ENCODE data around the gene FASTKD3.

FASTKD3 gene

DNA sequence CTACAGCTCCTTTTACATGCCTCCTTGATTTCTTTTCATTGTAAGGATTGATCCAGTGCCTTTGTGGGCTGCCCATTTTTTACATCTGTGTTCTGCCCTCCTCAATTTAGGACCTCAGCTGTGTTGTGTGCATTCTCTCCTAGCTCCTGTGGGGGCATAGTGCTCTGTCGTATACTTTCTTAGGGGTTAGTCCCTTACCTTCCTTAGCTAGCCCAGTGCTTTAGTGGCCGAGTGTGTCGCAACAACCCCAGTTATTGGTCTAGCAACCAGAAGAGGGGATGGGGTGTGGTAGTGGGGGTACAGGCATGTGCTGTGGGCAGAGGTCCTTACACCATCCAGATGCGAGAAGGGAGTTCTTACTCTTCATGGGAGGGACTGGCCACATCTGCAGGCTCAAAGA lies 12.3 kb upstream of the FASTKD3 start:
- no peak for DNase-seq

DNA sequence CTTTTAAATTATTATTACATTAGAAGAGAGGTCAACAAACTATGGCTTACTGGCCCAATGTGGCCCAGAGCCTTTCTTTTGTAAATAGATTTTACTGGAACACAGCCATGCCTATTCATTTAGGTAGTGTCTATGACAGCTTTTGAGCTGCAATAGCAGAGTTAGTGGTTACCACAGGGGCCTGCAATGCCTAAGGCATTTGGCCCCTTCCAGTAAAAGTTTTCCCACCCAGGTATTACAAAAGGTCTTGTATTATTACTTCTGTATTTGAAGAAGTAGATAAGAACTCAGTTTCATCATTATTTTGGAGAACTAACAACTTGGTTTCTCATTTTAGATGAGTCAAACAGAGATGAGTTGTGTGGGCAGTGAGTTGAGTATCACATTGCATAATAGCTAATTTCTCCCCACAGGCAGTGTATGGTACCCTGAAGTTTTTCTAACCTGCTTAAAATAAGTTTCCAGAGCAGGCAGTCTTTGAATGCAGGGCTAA lies 9.6 kb upstream of the FASTKD3 start:
- peak in 1 of 56 donors; percentile 26 for DNase-seq

DNA sequence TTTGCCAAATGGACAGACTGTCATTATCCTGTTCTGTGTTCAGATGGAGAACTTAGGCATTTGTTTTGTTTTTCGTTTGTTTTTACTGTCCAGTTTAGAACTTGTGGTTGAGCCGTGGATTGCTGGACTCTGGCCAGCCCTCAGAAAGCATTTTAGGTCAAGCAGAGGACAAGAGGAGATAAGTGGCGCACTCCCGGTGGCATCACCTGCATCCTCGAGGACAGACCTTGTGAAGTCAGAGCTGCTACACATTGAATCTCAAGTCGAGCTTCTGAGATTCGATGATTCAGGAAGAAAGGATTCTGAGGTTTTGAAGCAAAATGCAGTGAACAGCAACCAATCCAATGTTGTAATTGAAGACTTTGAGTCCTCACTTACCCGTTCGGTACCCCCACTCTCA lies 9.0 kb upstream of the FASTKD3 start:
- DNase-seq = no peak

DNA sequence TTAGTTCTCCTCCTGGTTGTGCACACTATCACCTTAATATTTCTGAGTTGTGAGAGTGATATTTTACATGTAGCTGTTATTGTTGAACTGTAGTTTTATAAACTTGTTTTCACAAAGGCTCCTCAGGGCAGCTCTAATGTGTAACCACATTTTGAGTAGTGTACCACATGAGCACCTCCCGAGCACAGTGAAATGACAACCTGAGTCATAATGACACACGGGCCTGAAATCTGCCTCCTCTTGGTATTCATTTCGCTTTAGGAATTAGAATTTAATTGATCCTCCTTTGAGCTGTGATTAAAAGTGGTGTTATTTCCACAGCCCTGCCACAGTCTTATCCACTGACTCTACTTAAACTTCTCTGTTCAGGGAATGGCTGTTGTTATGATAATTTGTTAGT lies 8.0 kb upstream of the FASTKD3 start:
- DNase-seq = peak in 9 of 56 donors; percentile 14 to 48 (median 30)

DNA sequence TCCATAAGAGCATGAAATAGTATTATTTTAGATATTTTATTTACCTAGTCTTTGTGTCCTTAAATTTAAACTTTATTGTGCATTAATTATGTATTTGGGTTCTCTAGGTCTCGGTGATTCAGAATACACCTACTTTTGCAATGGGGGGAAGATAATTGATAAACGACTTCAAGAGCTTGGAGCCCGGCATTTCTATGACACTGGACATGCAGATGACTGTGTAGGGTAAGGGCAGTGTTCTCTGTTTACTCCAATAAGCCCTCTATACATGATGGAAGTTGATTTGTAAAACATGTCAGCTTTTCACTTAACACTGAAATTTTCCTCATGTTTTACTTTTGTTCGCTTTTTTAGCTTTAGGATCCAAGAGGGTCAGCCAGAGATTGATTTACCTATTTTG lies 6.3 kb upstream of the FASTKD3 start:
- DNase-seq = no peak

DNA sequence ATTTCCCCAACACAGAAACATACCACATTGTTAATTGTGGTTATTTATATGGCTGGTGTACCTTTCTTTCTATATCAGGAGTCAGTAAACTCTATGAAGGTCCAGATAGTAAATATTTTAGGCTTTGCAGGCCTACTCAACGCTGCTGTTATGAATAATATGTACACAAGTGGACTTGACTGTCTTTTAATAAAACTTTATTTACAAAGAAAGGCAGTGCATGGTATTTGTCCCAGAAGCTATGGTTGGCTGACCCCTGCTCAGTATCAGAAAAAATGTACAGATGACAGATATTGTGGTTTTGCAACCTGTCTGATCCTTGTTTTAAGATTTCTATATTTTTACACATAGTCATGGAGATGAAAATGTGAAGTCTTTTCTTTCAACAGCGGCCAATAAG lies 5.8 kb upstream of the FASTKD3 start:
- DNase-seq = no peak

DNA sequence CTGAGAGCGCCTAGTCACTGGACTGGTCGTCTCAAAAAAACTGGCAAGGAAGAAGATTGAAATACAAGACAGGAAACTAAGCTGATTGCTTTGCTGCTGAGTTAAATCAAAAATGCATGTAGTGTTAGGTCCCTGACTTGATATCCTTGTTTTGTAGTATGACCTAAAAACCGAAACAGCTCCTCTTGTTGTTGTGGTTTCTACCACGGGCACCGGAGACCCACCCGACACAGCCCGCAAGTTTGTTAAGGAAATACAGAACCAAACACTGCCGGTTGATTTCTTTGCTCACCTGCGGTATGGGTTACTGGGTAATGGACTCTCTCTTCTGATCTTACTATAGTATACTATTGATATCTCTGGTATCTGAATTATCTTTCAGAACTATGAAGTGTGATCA lies 4.4 kb upstream of the FASTKD3 start:
- DNase-seq = no peak

DNA sequence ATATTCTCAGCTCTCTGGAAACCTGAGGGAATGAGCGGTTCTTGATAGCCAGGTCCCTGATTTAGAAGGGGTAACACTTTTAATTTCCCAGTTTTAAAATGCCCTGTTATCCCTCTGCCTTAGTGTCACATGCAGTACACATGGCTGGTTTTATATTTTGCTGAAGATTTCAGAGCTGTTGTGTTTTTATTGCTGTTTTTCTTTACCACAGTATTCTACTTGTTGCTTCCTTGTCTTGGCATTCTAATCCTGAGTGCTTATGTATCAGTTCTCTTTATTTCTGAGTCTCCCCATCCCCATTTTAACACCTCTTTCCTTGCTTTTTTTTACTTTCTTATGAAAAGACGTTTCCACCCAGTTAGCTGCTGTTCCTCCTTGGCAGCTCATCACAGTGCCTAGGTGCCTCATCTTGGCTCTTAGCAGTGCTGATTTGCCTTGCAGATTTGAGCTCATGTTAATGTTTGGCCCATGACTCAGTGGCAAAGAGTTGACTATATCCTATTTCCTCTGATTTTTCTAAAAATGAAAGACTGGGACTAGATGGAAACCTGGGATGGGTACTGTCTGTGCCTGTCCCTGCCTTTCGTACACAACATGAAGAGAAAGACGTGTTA lies 3.8 kb upstream of the FASTKD3 start:
- peak in 6 of 56 donors; percentile 36 to 54 (median 42) for DNase-seq

DNA sequence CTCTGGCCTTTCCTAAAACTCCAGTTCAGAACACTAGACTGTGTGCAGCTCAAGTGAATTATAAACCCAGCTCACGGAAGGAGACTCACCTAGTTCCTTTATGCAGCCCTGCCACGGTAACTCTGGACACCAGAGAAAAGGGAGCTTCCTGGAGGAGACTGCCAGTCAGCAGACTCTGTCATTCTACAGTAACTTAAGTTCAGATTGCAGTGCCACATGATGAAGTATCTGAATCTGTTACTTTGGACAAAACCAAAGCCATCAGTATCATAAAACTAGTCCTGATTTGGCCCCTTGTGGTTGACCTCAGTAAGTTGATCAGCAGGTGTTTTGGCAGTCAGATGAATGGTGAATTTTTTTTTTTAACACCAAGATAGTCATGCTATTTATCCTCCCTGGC lies 2.8 kb upstream of the FASTKD3 start:
- no peak for DNase-seq

DNA sequence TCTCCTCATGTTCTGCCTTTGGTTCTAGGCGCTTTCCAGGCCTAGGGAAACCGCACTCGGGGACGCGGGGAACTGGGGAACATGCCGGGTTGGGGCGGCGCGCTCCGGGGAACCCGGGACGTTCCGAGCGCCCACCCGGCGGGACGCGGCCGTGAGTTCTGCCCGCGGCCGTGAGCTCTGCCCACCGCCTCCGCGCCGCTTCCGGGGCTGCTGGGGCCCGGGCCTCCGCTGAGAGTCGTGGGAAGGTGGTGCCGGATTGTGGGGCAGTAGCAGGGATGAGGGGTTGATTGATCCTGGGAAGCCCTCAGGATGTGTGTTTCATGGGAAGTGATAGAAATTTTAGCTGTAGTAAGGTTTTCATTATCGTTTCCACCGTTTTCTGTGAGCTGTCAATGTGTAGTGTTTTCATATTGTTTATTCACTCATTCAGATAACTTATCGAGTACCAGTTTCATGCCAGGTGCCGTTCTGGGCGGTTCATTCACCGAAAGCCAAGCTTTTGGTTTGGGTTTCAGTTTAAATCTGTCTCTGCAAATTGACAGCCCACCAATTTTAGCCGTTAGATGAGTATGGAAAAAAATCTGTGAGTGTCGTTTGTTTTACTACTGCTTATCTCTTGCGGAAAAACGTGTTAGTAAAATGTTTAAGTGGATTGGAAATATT lies 774 bp upstream of the FASTKD3 start:
- no peak for DNase-seq

DNA sequence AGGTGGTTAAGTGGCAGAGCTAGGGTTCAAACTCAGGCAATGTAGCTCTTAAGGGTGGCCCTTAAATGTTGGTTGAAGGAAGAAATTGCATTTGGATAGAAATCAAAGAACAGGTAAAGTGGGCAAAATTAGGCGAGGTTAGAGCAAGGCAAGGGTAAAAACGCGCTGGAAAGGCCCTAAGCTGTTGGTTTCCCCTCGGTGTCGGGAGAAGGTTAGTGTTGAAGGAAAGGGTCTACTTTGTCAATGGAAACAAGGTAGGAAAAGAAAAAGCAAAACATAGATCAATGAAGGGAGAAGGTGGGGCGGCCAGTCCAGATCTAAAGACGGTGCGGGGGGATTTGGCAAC lies 431 bp downstream of the FASTKD3 start:
- no peak for DNase-seq

DNA sequence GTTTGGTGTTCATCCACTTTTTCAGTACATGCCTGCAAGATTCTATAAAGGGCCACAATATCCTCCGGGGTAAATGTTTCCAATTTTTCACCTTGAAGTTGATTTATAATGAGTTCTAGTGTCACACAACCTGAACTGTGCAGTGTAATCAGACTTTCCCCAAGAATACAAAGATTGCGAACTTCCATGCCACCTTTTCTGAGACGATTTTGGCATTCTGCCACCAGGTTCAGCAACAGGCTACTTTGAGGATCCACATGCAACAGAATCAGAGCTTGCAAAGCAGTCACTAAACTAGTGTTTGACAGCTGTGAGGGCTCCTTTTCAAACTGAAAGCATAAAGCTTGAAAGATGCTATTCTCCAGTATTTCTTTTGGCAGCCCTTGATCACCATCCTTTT lies 1.6 kb downstream of the FASTKD3 start:
- no peak for DNase-seq

DNA sequence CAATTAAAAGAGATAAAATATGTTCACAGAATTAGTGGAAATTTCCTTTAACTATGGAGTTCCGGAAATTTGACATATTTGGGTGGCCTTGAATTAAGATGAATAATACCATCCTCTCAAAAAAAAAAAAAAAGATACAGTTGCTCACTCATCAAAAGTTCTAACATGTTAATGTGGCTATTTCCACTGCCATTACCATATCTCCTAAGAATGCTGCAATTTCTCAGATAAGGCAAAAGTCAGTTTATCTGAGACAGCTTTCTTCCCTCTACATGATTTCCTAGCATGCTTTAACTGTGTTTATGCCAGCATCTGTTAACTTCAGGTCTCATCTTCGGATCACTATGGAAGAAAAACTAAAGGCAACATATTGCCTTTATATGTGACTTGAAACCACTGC lies 2.6 kb downstream of the FASTKD3 start:
- no peak for DNase-seq

DNA sequence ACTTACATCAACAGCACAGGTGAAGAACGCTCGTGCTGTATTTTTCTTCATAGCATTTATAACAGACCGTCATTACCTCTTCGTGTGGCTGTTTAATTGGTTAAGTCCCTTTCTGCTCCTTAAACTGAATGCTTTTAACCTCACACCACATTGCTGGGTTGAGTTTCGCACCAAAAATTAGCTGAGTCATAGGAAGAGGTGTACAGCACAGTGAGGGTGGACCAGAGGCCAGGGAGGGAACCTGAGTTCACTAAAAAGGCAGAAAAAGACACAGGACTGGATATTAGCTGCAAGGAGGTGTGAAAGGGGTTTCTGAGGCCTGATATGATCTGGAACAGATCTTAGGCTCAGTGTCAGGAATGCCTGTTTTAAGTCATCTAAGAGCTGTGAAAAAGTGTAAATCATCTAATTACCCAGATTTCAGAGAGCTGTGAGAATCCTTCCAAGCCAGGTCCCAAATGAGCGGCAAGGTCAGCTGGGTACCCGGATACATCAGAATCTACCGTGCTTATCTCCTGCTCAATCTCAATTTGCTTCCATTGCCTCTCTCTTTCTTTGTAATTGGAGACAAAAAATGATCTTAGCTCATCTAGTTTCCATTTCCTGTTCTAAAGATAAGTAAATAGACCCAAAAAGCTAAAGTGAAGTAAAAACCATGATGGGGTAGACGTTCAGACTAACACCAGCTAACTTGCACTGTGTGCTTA lies 10.8 kb downstream of the FASTKD3 start:
- no peak for DNase-seq

DNA sequence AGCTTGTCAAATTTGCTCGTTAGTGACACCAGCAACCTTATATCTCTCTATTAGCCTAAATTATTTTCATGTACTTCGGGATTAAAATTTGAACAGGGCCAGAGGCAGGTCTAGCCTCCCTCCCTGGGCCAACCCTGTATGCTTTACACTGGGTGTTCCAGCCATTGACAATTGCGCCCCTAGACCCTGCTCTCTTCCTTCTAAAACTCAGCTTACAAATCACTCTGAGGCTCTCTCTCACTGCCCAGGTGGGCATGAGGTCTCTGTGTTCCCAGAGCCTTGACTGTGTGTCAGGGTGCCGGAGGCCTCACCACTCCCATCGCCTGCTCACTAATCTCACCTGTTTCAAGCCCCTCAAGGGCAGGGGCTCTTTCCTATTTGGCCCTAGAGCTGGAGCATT lies 11.5 kb downstream of the FASTKD3 start:
- no peak for DNase-seq

DNA sequence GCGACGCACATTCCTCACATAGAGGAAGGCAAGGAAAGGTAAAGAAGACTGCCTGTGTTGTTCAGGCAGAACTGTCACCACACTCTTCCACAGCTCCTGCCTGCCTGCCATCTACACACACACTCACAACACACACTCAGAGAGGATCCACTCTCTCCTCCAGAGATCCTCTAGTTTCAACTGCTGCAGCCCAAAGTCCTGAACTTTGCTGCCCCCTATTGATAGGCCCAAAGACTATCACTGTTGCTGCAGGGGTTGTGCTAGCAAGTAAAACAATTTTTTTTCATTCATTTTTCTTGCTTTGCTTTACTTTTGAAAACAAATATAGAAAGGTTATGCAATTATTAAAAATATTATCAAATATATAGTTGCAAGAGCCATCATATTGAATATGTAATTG lies 12.0 kb downstream of the FASTKD3 start:
- DNase-seq = peak in 31 of 56 donors; percentile 9 to 57 (median 29)

DNA sequence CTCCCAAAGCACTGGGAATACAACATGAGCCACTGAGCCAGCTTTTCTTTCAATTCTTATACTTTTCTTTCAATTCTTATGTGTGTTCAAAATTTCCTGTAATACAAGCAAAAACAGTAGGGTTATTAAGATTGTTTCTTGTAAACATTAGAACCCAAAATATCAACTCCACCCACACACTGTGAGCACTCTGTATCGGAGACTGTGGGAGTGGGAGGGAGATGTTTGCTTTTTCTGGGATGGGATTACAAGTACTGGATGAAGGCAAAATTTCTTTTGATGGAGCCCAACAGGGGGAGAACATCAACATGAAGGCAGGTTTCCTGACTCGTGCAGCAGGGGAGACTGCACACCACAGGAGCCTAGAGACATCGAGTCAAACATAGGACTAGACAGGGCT lies 13.2 kb downstream of the FASTKD3 start:
- DNase-seq = no peak

DNA sequence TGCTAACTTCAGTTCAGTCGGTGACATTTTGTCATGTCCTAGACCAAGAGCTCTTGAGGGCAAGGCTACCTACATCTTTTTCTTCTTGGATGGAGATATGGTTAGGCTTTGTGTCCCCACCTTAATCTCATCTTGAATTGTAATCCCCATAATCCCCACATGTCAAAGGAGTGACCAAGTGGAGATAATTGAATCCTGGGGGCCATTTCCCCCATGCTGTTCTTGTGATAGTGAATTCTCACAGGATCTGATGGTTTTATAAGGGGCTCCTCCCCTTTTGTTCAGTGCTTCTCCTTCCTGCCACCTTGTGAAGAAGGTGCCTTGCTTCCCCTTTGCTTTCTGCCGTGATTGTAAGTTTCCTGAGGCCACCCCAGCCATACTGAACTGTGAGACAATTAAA lies 15.8 kb downstream of the FASTKD3 start:
- no peak for DNase-seq

DNA sequence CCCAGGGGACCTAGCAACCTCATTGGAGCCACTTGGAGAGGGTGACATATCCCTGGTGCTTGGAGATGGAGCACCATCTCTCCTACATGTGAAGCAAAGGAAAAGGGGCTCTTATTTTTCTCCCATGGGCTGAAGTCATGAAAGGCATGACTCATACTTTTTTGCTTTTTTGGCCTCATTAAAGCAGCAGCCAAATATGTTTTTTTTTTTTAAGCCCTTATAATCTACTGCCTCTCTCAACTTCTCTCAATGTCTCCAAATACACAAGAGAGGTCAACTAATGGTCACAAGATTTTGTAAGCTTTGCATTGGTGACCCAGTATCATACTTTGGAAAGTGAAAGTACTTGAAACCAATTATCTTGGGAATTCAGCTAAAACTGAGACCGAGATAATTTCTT lies 16.3 kb downstream of the FASTKD3 start:
- DNase-seq = no peak

DNA sequence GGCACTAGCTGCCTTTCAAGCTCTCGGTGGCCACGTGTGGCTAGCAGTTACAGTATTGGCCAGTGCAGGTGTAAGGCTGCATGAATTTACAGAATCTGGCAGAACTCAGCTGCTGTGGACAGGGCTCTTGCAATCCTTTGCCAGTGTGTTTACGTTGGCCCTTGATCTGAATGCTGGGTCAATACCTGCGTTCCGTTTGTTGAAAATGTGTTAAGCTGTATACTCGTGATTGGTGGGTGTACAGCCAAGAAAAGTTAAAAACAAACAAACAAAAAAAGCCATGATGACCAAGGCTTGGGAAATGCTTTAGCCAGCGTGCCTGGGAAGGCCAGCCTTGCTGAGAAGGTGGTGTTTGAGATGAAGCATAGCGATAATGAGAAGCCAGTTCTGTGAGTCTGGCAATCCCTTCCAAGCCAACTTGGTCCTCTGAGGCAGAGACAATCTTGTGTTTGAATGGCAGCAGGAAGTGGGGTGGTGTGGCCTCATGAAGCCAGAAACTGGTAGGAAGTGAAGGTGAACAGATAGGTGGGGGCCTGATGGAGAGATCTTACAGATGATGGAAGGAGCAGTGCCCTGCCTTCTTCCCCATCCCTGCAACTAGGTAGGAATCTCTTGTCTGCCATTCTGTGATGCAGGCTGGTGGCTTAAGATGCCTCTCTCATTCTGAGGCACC lies 17.1 kb downstream of the FASTKD3 start:
- DNase-seq = no peak

DNA sequence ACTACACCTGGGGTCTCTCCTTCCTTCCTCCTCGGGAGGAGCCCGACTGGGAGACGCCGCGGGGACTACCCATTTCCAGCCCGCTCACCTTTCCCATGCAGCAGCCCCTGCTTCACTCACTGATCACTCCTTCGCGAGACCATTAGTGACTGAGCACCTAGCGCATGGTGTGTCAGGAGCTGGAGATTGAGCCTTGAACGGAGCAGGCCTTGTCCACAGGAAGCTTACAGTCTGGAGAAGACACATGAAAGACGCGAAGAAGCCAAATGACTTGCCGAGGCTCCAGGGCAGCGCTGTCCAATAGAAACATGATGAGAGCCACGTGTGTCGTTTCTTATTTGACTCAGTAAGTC lies 17.6 kb downstream of the FASTKD3 start:
- no peak for DNase-seq

Data from nucleus accumbens (tissue), 56 donors.